ENCODE measurements around the gene KDM4C. TPM values are rescaled to one million over a fixed set of nuclear protein-coding genes. Genes with fewer than 3 reads are reported as not detected.

KDM4C gene
- total and polyA plus RNA-seq, 2 of the 13 experiments (the other 11 are each of a cell fraction or from before 2014, with no cell fraction given), result 19.4 to 23.6 TPM

DNA sequence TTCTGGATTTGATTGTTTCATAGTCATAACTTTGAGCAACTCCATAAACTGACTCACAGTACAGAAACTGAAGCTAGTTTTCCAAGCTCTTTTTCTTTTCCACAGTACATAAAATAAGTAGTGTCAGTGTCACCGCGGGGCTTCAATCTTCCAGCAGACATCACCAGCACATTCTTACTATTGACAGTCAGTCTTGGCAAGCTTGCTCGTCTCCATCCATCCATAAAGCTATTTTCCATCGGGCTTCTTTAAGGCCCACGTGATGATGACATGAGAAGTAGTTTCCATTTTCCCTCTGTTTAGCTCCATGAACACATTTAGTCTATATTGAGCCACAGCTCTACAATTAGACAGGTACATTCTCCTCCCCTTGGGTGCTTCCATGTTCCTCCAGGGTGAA is 443.4 kb downstream of the KDM4C start:
- 43% methylated on average over 5 of the region's 5 CpGs for WGBS (ENCODE audit: low lambda C conversion rate)
- no peak overlapping the region for H3K4me2 ChIP-seq (ENCODE audit: low read depth, low read length)
- H4K20me1 ChIP-seq (ENCODE audit: insufficient read depth, low read length), result no peaks in the 10 kb centered on the region
- no peak for DNase-seq (ENCODE audit: low spot score)
- ATAC-seq, result no peak
- no peak overlapping the region for H3K27ac ChIP-seq (ENCODE audit: extremely low read length, insufficient read depth, low read length)
- no peak overlapping the region for H3K4me3 ChIP-seq (replicated peaks in 1 of 3; ENCODE audit: insufficient read depth in 1 of 3, low read depth in 2 of 3, low read length in 3 of 3)
- in situ Hi-C loops (cut with HindIII; ENCODE audit: extremely low pct_ligation_motif_present, low pct_unique_long_range_greater_than_20kb) (no loop called here), intact Hi-C loops (cut with micrococcal nuclease; ENCODE audit: unreplicated experiment) (no loop called here)
- POLR2A ChIA-PET, result no interaction called here
- no peak overlapping the region for H2AFZ ChIP-seq (ENCODE audit: low read length)
- no peak overlapping the region for H3K9ac ChIP-seq (ENCODE audit: insufficient read depth, low read depth, low read length)
- no TSS peak for BruUV-seq (replicated peaks)
- no peak for FAIRE-seq
- no peaks in the 10 kb centered on the region for H3K36me3 ChIP-seq (replicated peaks in 1 of 2; ENCODE audit: control insufficient read depth in 1 of 2, insufficient read depth in 2 of 2, low read length in 2 of 2)
- CTCF ChIA-PET (ENCODE audit: low intra/inter-chr PET ratio, low total read pairs), result no interaction called here
- H3K27me3 ChIP-seq (ENCODE audit: control insufficient read depth in 1 of 2, insufficient read depth in 2 of 2, low read length in 2 of 2), result no peaks in the 10 kb centered on the region
- H3K79me2 ChIP-seq (ENCODE audit: insufficient read depth, low read length), result no peaks in the 10 kb centered on the region
- no peaks in the 10 kb centered on the region for H3K4me1 ChIP-seq (ENCODE audit: insufficient read depth, low read length)
- no peaks in the 10 kb centered on the region for H3K9me3 ChIP-seq (ENCODE audit: low read length)
- no peak for TF ChIP-seq NPAS2 (CRISPR knock-in tag; IDR thresholded peaks at IDR 0.05; ENCODE audit: borderline replicate concordance)
- TF ChIP-seq, protein P1, sequence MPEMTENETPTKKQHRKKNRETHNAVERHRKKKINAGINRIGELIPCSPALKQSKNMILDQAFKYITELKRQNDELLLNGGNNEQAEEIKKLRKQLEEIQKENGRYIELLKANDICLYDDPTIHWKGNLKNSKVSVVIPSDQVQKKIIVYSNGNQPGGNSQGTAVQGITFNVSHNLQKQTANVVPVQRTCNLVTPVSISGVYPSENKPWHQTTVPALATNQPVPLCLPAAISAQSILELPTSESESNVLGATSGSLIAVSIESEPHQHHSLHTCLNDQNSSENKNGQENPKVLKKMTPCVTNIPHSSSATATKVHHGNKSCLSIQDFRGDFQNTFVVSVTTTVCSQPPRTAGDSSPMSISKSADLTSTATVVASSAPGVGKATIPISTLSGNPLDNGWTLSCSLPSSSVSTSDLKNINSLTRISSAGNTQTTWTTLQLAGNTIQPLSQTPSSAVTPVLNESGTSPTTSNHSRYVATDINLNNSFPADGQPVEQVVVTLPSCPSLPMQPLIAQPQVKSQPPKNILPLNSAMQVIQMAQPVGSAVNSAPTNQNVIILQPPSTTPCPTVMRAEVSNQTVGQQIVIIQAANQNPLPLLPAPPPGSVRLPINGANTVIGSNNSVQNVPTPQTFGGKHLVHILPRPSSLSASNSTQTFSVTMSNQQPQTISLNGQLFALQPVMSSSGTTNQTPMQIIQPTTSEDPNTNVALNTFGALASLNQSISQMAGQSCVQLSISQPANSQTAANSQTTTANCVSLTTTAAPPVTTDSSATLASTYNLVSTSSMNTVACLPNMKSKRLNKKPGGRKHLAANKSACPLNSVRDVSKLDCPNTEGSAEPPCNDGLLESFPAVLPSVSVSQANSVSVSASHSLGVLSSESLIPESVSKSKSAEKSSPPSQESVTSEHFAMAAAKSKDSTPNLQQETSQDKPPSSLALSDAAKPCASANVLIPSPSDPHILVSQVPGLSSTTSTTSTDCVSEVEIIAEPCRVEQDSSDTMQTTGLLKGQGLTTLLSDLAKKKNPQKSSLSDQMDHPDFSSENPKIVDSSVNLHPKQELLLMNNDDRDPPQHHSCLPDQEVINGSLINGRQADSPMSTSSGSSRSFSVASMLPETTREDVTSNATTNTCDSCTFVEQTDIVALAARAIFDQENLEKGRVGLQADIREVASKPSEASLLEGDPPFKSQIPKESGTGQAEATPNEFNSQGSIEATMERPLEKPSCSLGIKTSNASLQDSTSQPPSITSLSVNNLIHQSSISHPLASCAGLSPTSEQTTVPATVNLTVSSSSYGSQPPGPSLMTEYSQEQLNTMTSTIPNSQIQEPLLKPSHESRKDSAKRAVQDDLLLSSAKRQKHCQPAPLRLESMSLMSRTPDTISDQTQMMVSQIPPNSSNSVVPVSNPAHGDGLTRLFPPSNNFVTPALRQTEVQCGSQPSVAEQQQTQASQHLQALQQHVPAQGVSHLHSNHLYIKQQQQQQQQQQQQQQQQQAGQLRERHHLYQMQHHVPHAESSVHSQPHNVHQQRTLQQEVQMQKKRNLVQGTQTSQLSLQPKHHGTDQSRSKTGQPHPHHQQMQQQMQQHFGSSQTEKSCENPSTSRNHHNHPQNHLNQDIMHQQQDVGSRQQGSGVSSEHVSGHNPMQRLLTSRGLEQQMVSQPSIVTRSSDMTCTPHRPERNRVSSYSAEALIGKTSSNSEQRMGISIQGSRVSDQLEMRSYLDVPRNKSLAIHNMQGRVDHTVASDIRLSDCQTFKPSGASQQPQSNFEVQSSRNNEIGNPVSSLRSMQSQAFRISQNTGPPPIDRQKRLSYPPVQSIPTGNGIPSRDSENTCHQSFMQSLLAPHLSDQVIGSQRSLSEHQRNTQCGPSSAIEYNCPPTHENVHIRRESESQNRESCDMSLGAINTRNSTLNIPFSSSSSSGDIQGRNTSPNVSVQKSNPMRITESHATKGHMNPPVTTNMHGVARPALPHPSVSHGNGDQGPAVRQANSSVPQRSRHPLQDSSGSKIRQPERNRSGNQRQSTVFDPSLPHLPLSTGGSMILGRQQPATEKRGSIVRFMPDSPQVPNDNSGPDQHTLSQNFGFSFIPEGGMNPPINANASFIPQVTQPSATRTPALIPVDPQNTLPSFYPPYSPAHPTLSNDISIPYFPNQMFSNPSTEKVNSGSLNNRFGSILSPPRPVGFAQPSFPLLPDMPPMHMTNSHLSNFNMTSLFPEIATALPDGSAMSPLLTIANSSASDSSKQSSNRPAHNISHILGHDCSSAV (CRISPR knock-in tag; IDR thresholded peaks at IDR 0.05; ENCODE audit: borderline replicate concordance), result no peak
- TF ChIP-seq CHD2 (IDR thresholded peaks at IDR 0.05; ENCODE audit: low read depth, low read length), result no peak
- TF ChIP-seq, protein P2, sequence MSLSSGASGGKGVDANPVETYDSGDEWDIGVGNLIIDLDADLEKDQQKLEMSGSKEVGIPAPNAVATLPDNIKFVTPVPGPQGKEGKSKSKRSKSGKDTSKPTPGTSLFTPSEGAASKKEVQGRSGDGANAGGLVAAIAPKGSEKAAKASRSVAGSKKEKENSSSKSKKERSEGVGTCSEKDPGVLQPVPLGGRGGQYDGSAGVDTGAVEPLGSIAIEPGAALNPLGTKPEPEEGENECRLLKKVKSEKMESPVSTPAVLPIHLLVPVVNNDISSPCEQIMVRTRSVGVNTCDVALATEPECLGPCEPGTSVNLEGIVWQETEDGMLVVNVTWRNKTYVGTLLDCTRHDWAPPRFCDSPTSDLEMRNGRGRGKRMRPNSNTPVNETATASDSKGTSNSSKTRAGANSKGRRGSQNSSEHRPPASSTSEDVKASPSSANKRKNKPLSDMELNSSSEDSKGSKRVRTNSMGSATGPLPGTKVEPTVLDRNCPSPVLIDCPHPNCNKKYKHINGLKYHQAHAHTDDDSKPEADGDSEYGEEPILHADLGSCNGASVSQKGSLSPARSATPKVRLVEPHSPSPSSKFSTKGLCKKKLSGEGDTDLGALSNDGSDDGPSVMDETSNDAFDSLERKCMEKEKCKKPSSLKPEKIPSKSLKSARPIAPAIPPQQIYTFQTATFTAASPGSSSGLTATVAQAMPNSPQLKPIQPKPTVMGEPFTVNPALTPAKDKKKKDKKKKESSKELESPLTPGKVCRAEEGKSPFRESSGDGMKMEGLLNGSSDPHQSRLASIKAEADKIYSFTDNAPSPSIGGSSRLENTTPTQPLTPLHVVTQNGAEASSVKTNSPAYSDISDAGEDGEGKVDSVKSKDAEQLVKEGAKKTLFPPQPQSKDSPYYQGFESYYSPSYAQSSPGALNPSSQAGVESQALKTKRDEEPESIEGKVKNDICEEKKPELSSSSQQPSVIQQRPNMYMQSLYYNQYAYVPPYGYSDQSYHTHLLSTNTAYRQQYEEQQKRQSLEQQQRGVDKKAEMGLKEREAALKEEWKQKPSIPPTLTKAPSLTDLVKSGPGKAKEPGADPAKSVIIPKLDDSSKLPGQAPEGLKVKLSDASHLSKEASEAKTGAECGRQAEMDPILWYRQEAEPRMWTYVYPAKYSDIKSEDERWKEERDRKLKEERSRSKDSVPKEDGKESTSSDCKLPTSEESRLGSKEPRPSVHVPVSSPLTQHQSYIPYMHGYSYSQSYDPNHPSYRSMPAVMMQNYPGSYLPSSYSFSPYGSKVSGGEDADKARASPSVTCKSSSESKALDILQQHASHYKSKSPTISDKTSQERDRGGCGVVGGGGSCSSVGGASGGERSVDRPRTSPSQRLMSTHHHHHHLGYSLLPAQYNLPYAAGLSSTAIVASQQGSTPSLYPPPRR (CRISPR knock-in tag; IDR thresholded peaks at IDR 0.05; ENCODE audit: borderline replicate concordance), result no peak
- TF ChIP-seq, protein P3, sequence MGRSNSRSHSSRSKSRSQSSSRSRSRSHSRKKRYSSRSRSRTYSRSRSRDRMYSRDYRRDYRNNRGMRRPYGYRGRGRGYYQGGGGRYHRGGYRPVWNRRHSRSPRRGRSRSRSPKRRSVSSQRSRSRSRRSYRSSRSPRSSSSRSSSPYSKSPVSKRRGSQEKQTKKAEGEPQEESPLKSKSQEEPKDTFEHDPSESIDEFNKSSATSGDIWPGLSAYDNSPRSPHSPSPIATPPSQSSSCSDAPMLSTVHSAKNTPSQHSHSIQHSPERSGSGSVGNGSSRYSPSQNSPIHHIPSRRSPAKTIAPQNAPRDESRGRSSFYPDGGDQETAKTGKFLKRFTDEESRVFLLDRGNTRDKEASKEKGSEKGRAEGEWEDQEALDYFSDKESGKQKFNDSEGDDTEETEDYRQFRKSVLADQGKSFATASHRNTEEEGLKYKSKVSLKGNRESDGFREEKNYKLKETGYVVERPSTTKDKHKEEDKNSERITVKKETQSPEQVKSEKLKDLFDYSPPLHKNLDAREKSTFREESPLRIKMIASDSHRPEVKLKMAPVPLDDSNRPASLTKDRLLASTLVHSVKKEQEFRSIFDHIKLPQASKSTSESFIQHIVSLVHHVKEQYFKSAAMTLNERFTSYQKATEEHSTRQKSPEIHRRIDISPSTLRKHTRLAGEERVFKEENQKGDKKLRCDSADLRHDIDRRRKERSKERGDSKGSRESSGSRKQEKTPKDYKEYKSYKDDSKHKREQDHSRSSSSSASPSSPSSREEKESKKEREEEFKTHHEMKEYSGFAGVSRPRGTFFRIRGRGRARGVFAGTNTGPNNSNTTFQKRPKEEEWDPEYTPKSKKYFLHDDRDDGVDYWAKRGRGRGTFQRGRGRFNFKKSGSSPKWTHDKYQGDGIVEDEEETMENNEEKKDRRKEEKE (IDR thresholded peaks at IDR 0.05), result no peak
- TF ChIP-seq GATAD1 (CRISPR knock-in tag; IDR thresholded peaks at IDR 0.05), result no peak
- no peak for TF ChIP-seq HNRNPL (IDR thresholded peaks at IDR 0.05; ENCODE audit: low read depth, low read length)
- TF ChIP-seq ZKSCAN1 (IDR thresholded peaks at IDR 0.05; ENCODE audit: low read length), result no peak
- no peak for TF ChIP-seq ZNF766 (CRISPR knock-in tag; IDR thresholded peaks at IDR 0.05; ENCODE audit: borderline replicate concordance)
